Endodermal cell (in vitro differentiated cells): ENCODE results near the gene DUSP7. TPM values are rescaled to one million over a fixed set of nuclear protein-coding genes. Genes with fewer than 3 reads are reported as not detected.

ENCODE experiments used
- DNase-seq: peaks from one replicate; pipeline ENCODE4 v3.0.0-alpha.2; 2017
- H3K27ac ChIP-seq: 2 replicates; pipeline ENCODE4 v1.5.1; 2013; ENCODE audit warnings: mild to moderate bottlenecking, low read depth, low read length, moderate library complexity
- H3K27me3 ChIP-seq: 2 replicates; pipeline ENCODE4 v1.6.1; 2013; ENCODE audit warnings: mild to moderate bottlenecking, low read length, moderate library complexity; ENCODE audit not compliant: insufficient read depth, control insufficient read depth, poor library complexity, severe bottlenecking
- H3K36me3 ChIP-seq: 2 replicates; pipeline ENCODE4 v1.7.0; 2013; ENCODE audit warnings: mild to moderate bottlenecking, low read length, moderate library complexity; ENCODE audit not compliant: control insufficient read depth, insufficient read depth
- H3K4me1 ChIP-seq: one replicate; pipeline ENCODE4 v1.7.0; 2013; ENCODE audit warnings: low read length; ENCODE audit not compliant: control insufficient read depth, insufficient read depth
- H3K4me3 ChIP-seq: 2 replicates; pipeline ENCODE4 v1.5.1; 2013; ENCODE audit warnings: mild to moderate bottlenecking, low read length, moderate library complexity
- H3K9ac ChIP-seq: 2 replicates; pipeline ENCODE4 v1.6.1; 2013; ENCODE audit warnings: mild to moderate bottlenecking, low read length, moderate library complexity; ENCODE audit not compliant: poor library complexity, severe bottlenecking; ENCODE audit errors: extremely low read depth
- H3K9me3 ChIP-seq: 2 replicates; pipeline ENCODE4 v1.6.1; 2013; ENCODE audit warnings: mild to moderate bottlenecking, low read length, moderate library complexity; ENCODE audit not compliant: control insufficient read depth
- H3K27ac Mint-ChIP-seq: 2 replicates; pipeline ENCODE4 v1.8.0; 2020; ENCODE audit warnings: mixed read lengths
- H3K27me3 Mint-ChIP-seq: 2 replicates; pipeline ENCODE4 v1.8.0; 2021; ENCODE audit warnings: mild to moderate bottlenecking, mixed read lengths; ENCODE audit not compliant: insufficient read depth
- H3K36me3 Mint-ChIP-seq: 2 replicates; pipeline ENCODE4 v1.8.0; 2020; ENCODE audit warnings: low read depth, mixed read lengths
- H3K4me1 Mint-ChIP-seq: 2 replicates; pipeline ENCODE4 v1.8.0; 2020; ENCODE audit warnings: mixed read lengths
- H3K4me3 Mint-ChIP-seq: 2 replicates; pipeline ENCODE4 v1.8.0; 2020; ENCODE audit warnings: mild to moderate bottlenecking, moderate library complexity, mixed read lengths
- H3K9me3 Mint-ChIP-seq: 2 replicates; pipeline ENCODE4 v1.8.0; 2020; ENCODE audit warnings: mild to moderate bottlenecking, mixed read lengths
- CTCF ChIP-seq: fragments of 200-600 bp; sonication (generic); conservative IDR thresholded peaks from 2 replicates; pipeline ENCODE4 v1.5.0; 2021; ENCODE audit warnings: antibody characterized with exemption, mild to moderate bottlenecking
- WGBS, 2 experiments: methylation state at CpG; one replicate each; pipeline versions ENCODE4 v1.1.5 to v1.1.7; 2013; ENCODE audit warnings: missing lambda C conversion rate in 2 of 2, mixed read lengths in 1 of 2; ENCODE audit not compliant: insufficient coverage in 1 of 2, insufficient read length in 1 of 2; 5-methylcytosine and 5-hydroxymethylcytosine counted together
- total RNA-seq, 2 donors: library from RNA; stranded (reverse); fragmentation: NEBNext Ultra II Directional in 1 of 2; extraction: Animal tissue kit (Norgen Biotek cat#: 25700) in 1 of 2; gene quantifications; 2 replicates in 1 of 2; 3 replicates in 1 of 2; pipeline ENCODE4 v1.2.1, GENCODE V29; 2021

The DUSP7 gene
- total RNA-seq, 2 donors from 2014 or later = 14.2 to 16.7 TPM

GRCh38 chr3:52020796-52021195 lies 35.6 kb downstream of the DUSP7 start:
- TF ChIP-seq CTCF = no peak
- no peak overlapping the region for H3K9ac ChIP-seq
- no peaks in the 10 kb centered on the region for H3K27me3 ChIP-seq
- no peak for DNase-seq
- no peak overlapping the region for H3K4me3 Mint-ChIP-seq
- no peaks in the 10 kb centered on the region for H3K36me3 ChIP-seq
- H3K27ac Mint-ChIP-seq = no peak overlapping the region
- H3K4me1 Mint-ChIP-seq = peaks cover 5% of the 10 kb centered on the region
- H3K9me3 Mint-ChIP-seq = no peaks in the 10 kb centered on the region
- H3K9me3 ChIP-seq = no peaks in the 10 kb centered on the region
- no peaks in the 10 kb centered on the region for H3K27me3 Mint-ChIP-seq
- H3K36me3 Mint-ChIP-seq = no peaks in the 10 kb centered on the region
- no peaks in the 10 kb centered on the region for H3K4me1 ChIP-seq
- 96 to 100% methylated on average over 2 to 7 of the region's 7 CpGs for WGBS, 2 experiments
- no peak overlapping the region for H3K27ac ChIP-seq
- no peak overlapping the region for H3K4me3 ChIP-seq

- H3K9me3 Mint-ChIP-seq = no peaks in the 10 kb centered on the region
Observed at GRCh38 chr3:52019352-52020080, 36.9 kb downstream of the DUSP7 start.

GRCh38 chr3:52018319-52019000 lies 37.9 kb downstream of the DUSP7 start:
- no peak for DNase-seq
- H3K27ac ChIP-seq = no peak overlapping the region
- no peaks in the 10 kb centered on the region for H3K27me3 ChIP-seq
- H3K27me3 Mint-ChIP-seq = no peaks in the 10 kb centered on the region
- H3K9me3 ChIP-seq = no peaks in the 10 kb centered on the region
- no peaks in the 10 kb centered on the region for H3K9me3 Mint-ChIP-seq
- no peak overlapping the region for H3K27ac Mint-ChIP-seq
- 93 to 95% methylated on average over 21 of the region's 21 CpGs for WGBS, 2 experiments
- peaks cover 5% of the 10 kb centered on the region for H3K4me1 Mint-ChIP-seq
- H3K4me3 ChIP-seq = no peak overlapping the region
- H3K4me1 ChIP-seq = no peaks in the 10 kb centered on the region
- no peak for TF ChIP-seq CTCF
- no peaks in the 10 kb centered on the region for H3K36me3 ChIP-seq
- no peaks in the 10 kb centered on the region for H3K36me3 Mint-ChIP-seq
- H3K9ac ChIP-seq = no peak overlapping the region
- H3K4me3 Mint-ChIP-seq = no peak overlapping the region

More at GRCh38 chr3:52019352-52020080, 36.9 kb downstream of the DUSP7 start:
- no peak overlapping the region for H3K4me3 ChIP-seq
- H3K4me1 ChIP-seq = no peaks in the 10 kb centered on the region
- 81 to 86% methylated on average over 11 to 17 of the region's 17 CpGs for WGBS, 2 experiments
- DNase-seq = no peak
- H3K9me3 ChIP-seq = no peaks in the 10 kb centered on the region
- no peaks in the 10 kb centered on the region for H3K27me3 ChIP-seq
- no peak for TF ChIP-seq CTCF
- no peak overlapping the region for H3K27ac ChIP-seq
- no peaks in the 10 kb centered on the region for H3K36me3 Mint-ChIP-seq
- H3K27me3 Mint-ChIP-seq = no peaks in the 10 kb centered on the region
- H3K4me1 Mint-ChIP-seq = peaks cover 5% of the 10 kb centered on the region
- H3K9ac ChIP-seq = no peak overlapping the region
- H3K36me3 ChIP-seq = no peaks in the 10 kb centered on the region
- no peak overlapping the region for H3K4me3 Mint-ChIP-seq
- no peak overlapping the region for H3K27ac Mint-ChIP-seq
